Measurements from ENCODE around the gene LRP2. TPM values are rescaled to one million over a fixed set of nuclear protein-coding genes. Genes with fewer than 3 reads are reported as not detected.

Gene LRP2
- total RNA-seq, 1 experiment from 2014 or later = 0.59 TPM

DNA sequence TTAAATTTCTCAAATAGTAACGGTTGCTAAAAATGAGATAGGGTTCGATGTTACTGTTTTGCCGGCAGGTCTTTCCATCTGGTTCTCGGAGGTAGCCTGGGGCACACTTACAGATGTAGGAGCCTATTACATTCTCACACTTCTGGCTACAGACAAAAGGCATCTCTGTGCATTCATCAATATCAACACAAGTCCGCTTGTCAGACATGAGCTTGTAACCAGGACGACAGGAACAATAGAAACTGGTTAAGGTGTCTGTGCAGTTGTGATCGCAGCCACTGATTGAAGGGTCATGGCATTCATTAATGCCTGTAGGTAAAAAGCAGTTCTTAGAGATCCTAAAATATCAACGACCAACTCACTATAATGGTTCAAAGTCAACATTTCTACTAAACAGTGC is 176.6 kb downstream of the LRP2 start (continued):
- no peak for TF ChIP-seq ATF6 (CRISPR knock-in tag; IDR thresholded peaks at IDR 0.05)
- TF ChIP-seq ZNF232 (CRISPR knock-in tag; IDR thresholded peaks at IDR 0.05) = no peak

- H3K4me3 Mint-ChIP-seq = no peak overlapping the region
- POLR2A ChIA-PET = no interaction called here
- no peaks in the 10 kb centered on the region for H3K4me1 Mint-ChIP-seq
- DNase-seq (ENCODE audit: low spot score) (no peak), ATAC-seq (no peak; the same call in 1 of the 2 replicates)
- CTCF ChIA-PET = no interaction called here
- no peaks in the 10 kb centered on the region for H3K27me3 Mint-ChIP-seq (ENCODE audit: low read depth)
- H3K36me3 Mint-ChIP-seq = no peaks in the 10 kb centered on the region
- H3K27ac Mint-ChIP-seq = no peak overlapping the region
- no peaks in the 10 kb centered on the region for H3K9me3 Mint-ChIP-seq
- TF ChIP-seq NR3C1 (CRISPR knock-in tag; conservative IDR thresholded peaks at IDR 0.05; ENCODE audit: low read depth) (no peak), MXD4 (CRISPR knock-in tag; IDR thresholded peaks at IDR 0.05; ENCODE audit: borderline replicate concordance) (no peak), PRRX2 (CRISPR knock-in tag; IDR thresholded peaks at IDR 0.05) (no peak), SMAD4 (CRISPR knock-in tag; IDR thresholded peaks at IDR 0.05) (no peak), ATF2 (CRISPR knock-in tag; IDR thresholded peaks at IDR 0.05; ENCODE audit: borderline replicate concordance, low read depth) (no peak), CREB1 (CRISPR knock-in tag; IDR thresholded peaks at IDR 0.05) (no peak), JAZF1 (CRISPR knock-in tag; IDR thresholded peaks at IDR 0.05) (no peak), MYBL2 (CRISPR knock-in tag; IDR thresholded peaks at IDR 0.05) (no peak), ELF4 (CRISPR knock-in tag; IDR thresholded peaks at IDR 0.05; ENCODE audit: low read depth) (no peak), SOX15 (CRISPR knock-in tag; IDR thresholded peaks at IDR 0.05) (no peak), E2F4 (CRISPR knock-in tag; IDR thresholded peaks at IDR 0.05; ENCODE audit: borderline replicate concordance, low read depth) (no peak), CDX4 (CRISPR knock-in tag; IDR thresholded peaks at IDR 0.05; ENCODE audit: borderline replicate concordance) (no peak)
- TF ChIP-seq, protein P1, sequence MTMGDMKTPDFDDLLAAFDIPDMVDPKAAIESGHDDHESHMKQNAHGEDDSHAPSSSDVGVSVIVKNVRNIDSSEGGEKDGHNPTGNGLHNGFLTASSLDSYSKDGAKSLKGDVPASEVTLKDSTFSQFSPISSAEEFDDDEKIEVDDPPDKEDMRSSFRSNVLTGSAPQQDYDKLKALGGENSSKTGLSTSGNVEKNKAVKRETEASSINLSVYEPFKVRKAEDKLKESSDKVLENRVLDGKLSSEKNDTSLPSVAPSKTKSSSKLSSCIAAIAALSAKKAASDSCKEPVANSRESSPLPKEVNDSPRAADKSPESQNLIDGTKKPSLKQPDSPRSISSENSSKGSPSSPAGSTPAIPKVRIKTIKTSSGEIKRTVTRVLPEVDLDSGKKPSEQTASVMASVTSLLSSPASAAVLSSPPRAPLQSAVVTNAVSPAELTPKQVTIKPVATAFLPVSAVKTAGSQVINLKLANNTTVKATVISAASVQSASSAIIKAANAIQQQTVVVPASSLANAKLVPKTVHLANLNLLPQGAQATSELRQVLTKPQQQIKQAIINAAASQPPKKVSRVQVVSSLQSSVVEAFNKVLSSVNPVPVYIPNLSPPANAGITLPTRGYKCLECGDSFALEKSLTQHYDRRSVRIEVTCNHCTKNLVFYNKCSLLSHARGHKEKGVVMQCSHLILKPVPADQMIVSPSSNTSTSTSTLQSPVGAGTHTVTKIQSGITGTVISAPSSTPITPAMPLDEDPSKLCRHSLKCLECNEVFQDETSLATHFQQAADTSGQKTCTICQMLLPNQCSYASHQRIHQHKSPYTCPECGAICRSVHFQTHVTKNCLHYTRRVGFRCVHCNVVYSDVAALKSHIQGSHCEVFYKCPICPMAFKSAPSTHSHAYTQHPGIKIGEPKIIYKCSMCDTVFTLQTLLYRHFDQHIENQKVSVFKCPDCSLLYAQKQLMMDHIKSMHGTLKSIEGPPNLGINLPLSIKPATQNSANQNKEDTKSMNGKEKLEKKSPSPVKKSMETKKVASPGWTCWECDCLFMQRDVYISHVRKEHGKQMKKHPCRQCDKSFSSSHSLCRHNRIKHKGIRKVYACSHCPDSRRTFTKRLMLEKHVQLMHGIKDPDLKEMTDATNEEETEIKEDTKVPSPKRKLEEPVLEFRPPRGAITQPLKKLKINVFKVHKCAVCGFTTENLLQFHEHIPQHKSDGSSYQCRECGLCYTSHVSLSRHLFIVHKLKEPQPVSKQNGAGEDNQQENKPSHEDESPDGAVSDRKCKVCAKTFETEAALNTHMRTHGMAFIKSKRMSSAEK (CRISPR knock-in tag; IDR thresholded peaks at IDR 0.05; ENCODE audit: borderline replicate concordance) = no peak
- TF ChIP-seq, protein P2, sequence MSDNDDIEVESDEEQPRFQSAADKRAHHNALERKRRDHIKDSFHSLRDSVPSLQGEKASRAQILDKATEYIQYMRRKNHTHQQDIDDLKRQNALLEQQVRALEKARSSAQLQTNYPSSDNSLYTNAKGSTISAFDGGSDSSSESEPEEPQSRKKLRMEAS (CRISPR knock-in tag; IDR thresholded peaks at IDR 0.05) = no peak
- TF ChIP-seq, protein P3, sequence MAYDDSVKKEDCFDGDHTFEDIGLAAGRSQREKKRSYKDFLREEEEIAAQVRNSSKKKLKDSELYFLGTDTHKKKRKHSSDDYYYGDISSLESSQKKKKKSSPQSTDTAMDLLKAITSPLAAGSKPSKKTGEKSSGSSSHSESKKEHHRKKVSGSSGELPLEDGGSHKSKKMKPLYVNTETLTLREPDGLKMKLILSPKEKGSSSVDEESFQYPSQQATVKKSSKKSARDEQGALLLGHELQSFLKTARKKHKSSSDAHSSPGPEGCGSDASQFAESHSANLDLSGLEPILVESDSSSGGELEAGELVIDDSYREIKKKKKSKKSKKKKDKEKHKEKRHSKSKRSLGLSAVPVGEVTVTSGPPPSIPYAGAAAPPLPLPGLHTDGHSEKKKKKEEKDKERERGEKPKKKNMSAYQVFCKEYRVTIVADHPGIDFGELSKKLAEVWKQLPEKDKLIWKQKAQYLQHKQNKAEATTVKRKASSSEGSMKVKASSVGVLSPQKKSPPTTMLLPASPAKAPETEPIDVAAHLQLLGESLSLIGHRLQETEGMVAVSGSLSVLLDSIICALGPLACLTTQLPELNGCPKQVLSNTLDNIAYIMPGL (CRISPR knock-in tag; IDR thresholded peaks at IDR 0.05) = no peak
- TF ChIP-seq, protein P4, sequence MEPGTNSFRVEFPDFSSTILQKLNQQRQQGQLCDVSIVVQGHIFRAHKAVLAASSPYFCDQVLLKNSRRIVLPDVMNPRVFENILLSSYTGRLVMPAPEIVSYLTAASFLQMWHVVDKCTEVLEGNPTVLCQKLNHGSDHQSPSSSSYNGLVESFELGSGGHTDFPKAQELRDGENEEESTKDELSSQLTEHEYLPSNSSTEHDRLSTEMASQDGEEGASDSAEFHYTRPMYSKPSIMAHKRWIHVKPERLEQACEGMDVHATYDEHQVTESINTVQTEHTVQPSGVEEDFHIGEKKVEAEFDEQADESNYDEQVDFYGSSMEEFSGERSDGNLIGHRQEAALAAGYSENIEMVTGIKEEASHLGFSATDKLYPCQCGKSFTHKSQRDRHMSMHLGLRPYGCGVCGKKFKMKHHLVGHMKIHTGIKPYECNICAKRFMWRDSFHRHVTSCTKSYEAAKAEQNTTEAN (CRISPR knock-in tag; IDR thresholded peaks at IDR 0.05) = no peak
- TF ChIP-seq, protein P5, sequence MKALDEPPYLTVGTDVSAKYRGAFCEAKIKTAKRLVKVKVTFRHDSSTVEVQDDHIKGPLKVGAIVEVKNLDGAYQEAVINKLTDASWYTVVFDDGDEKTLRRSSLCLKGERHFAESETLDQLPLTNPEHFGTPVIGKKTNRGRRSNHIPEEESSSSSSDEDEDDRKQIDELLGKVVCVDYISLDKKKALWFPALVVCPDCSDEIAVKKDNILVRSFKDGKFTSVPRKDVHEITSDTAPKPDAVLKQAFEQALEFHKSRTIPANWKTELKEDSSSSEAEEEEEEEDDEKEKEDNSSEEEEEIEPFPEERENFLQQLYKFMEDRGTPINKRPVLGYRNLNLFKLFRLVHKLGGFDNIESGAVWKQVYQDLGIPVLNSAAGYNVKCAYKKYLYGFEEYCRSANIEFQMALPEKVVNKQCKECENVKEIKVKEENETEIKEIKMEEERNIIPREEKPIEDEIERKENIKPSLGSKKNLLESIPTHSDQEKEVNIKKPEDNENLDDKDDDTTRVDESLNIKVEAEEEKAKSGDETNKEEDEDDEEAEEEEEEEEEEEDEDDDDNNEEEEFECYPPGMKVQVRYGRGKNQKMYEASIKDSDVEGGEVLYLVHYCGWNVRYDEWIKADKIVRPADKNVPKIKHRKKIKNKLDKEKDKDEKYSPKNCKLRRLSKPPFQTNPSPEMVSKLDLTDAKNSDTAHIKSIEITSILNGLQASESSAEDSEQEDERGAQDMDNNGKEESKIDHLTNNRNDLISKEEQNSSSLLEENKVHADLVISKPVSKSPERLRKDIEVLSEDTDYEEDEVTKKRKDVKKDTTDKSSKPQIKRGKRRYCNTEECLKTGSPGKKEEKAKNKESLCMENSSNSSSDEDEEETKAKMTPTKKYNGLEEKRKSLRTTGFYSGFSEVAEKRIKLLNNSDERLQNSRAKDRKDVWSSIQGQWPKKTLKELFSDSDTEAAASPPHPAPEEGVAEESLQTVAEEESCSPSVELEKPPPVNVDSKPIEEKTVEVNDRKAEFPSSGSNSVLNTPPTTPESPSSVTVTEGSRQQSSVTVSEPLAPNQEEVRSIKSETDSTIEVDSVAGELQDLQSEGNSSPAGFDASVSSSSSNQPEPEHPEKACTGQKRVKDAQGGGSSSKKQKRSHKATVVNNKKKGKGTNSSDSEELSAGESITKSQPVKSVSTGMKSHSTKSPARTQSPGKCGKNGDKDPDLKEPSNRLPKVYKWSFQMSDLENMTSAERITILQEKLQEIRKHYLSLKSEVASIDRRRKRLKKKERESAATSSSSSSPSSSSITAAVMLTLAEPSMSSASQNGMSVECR (CRISPR knock-in tag; IDR thresholded peaks at IDR 0.05; ENCODE audit: borderline replicate concordance) = no peak
Observed at GRCh38 chr2:169184074-169184473, 178.3 kb downstream of the LRP2 start.

All from WTC11 (cell line).